ENCODE measurements around the gene CLDN10. TPM values are rescaled to one million over a fixed set of nuclear protein-coding genes. Genes with fewer than 3 reads are reported as not detected.

CLDN10 gene
- total RNA-seq, 1 experiment from 2014 or later = not detected

Other genes starting within 250 kb of the CLDN10 start
- 14.6 and 36.4 TPM in 2 replicates for gene DZIP1, start 92.0 kb downstream of the CLDN10 start, total RNA-seq (2014; rRNA removed; shearing (Covaris generic))
- 22.4 and 29.1 TPM in 2 replicates for gene DNAJC3, start 124.4 kb downstream of the CLDN10 start, total RNA-seq (2014; rRNA removed; shearing (Covaris generic))